Ovary (tissue), 3 donors: Measurements from ENCODE around the gene RERG.

Source experiments
- CTCF ChIP-seq, 3 donors: fragments of 450-650 bp in 2 of 3; fragments of 200-600 bp in 1 of 3; IDR thresholded peaks; one replicate each; pipeline versions ENCODE4 v1.5.1 to v1.8.0; 2016 to 2022; ENCODE audit warnings: antibody characterized with exemption in 3 of 3, mild to moderate bottlenecking in 1 of 3
- EP300 ChIP-seq: sonication (generic); formaldehyde crosslinking; IDR thresholded peaks from one replicate; pipeline ENCODE4 v1.6.1; 2017; ENCODE audit warnings: antibody characterized with exemption
- donor health status: DM: no; HTN: no; CAD: no.

GRCh38 chr12:15243102-15243501 lies 21.9 kb upstream of the RERG start:
- TF ChIP-seq EP300 (no peak), CTCF (IDR thresholded peaks at IDR 0.05) (no peak)
